Keratinocyte (primary cell): Measurements from ENCODE around the gene ZNF365. TPM values are rescaled to one million over a fixed set of nuclear protein-coding genes. Genes with fewer than 3 reads are reported as not detected.
A peak's percentile ranks its signal among the peaks of the same experiment; 100 is the strongest.

ENCODE experiments used
- DNase-seq: peaks from one replicate; pipeline ENCODE4 v3.0.0-alpha.2; 2011; ENCODE audit warnings: low read depth, missing footprints, low spot score
- FAIRE-seq: peaks from 2 replicates; lab custom pipeline; 2011; peaks lifted over from hg19 to GRCh38; lab: Jason Lieb, UNC
- H2AFZ ChIP-seq: 2 replicates; pipeline ENCODE4 v1.6.0; 2012; ENCODE audit warnings: low read length, control low read depth, inconsistent platforms; ENCODE audit not compliant: control insufficient read depth
- H3K27ac ChIP-seq: 2 replicates; pipeline ENCODE4 v1.5.1; 2011; ENCODE audit warnings: low read length; ENCODE audit not compliant: control insufficient read depth, insufficient read depth
- H3K27me3 ChIP-seq: 3 replicates; pipeline ENCODE4 v1.6.0; 2011; ENCODE audit warnings: low read length; ENCODE audit not compliant: control insufficient read depth, insufficient read depth; ENCODE audit errors: extremely low read depth
- H3K36me3 ChIP-seq, 2 experiments: 2 replicates in 1 of 2; 3 replicates in 1 of 2; pipeline ENCODE4 v1.5.1; 2011; ENCODE audit warnings: low read length in 2 of 2, mild to moderate bottlenecking in 1 of 2; ENCODE audit not compliant: control insufficient read depth in 2 of 2, insufficient read depth in 2 of 2; ENCODE audit errors: extremely low read depth in 1 of 2
- H3K4me1 ChIP-seq: 3 replicates; pipeline ENCODE4 v1.5.1; 2011; ENCODE audit warnings: low read length; ENCODE audit not compliant: control insufficient read depth, insufficient read depth; ENCODE audit errors: extremely low read depth
- H3K4me2 ChIP-seq: 3 replicates; pipeline ENCODE4 v1.6.0; 2011; ENCODE audit warnings: low read depth, low read length; ENCODE audit not compliant: control insufficient read depth, insufficient read depth; ENCODE audit errors: extremely low read depth
- H3K4me3 ChIP-seq, 3 experiments: fragments of 200-600 bp in 1 of 3; sonication (generic) in 1 of 3; 2 replicates in 2 of 3; 3 replicates in 1 of 3; pipeline ENCODE4 v1.5.1; 2011 to 2016; ENCODE audit warnings: low read length in 3 of 3, mild to moderate bottlenecking in 3 of 3, control low read depth in 2 of 3, inconsistent platforms in 1 of 3, low read depth in 1 of 3, mixed read lengths in 1 of 3, mixed run types in 1 of 3, moderate library complexity in 1 of 3; ENCODE audit not compliant: control insufficient read depth in 2 of 3, insufficient read depth in 2 of 3; ENCODE audit errors: extremely low read depth in 1 of 3
- H3K79me2 ChIP-seq: 2 replicates; pipeline ENCODE4 v1.6.0; 2012; ENCODE audit warnings: low read length; ENCODE audit not compliant: control insufficient read depth, insufficient read depth
- H3K9ac ChIP-seq: 3 replicates; pipeline ENCODE4 v1.6.0; 2011; ENCODE audit warnings: low read length; ENCODE audit not compliant: control insufficient read depth, insufficient read depth; ENCODE audit errors: extremely low read depth
- H3K9me1 ChIP-seq: 3 replicates; pipeline ENCODE4 v1.6.0; 2011; ENCODE audit warnings: low read length; ENCODE audit not compliant: control insufficient read depth, insufficient read depth; ENCODE audit errors: extremely low read depth
- H3K9me3 ChIP-seq: 2 replicates; pipeline ENCODE4 v1.5.1; 2012; ENCODE audit warnings: low read depth, low read length; ENCODE audit not compliant: control insufficient read depth
- H4K20me1 ChIP-seq: 3 replicates; pipeline ENCODE4 v1.6.0; 2011; ENCODE audit warnings: low read length; ENCODE audit not compliant: control insufficient read depth, insufficient read depth; ENCODE audit errors: extremely low read depth
- EZH2 ChIP-seq: IDR thresholded peaks from one replicate; pipeline ENCODE4 v1.6.1; 2012; ENCODE audit warnings: inconsistent platforms, mild to moderate bottlenecking, low read length, moderate library complexity
- dilution Hi-C: fragments of 300-500 bp; cut with MboI; formaldehyde crosslinking; loops from one replicate; pipeline ENCODE4 v1.7.0; 2020; ENCODE audit warnings: low sequenced_read_pairs; ENCODE audit not compliant: extremely low pct_ligation_motif_present
- polyA plus RNA-seq, 5 experiments: library from polyadenylated mRNA; depleted of rRNA in 3 of 5; stranded (reverse) in 3 of 5; stranded (forward) in 1 of 5; unstranded in 1 of 5; fragments of >200 nt; gene quantifications; 1 replicate in 1 of 5; 2 replicates in 3 of 5; 3 replicates in 1 of 5; pipeline versions ENCODE4 v1.2.1 to v1.2.3, GENCODE V29; 2011 to 2012; ENCODE audit warnings: missing spikeins in 2 of 5, low read depth in 1 of 5, low replicate concordance in 1 of 5
- TF ChIP-seq, protein P1 (sequence below), 3 experiments: IDR thresholded peaks in 1 of 3; conservative IDR thresholded peaks in 1 of 3; optimal IDR thresholded peaks in 1 of 3; 2 replicates in 2 of 3; 3 replicates in 1 of 3; pipeline versions ENCODE3 to v1.5.1; 2011; ENCODE audit warnings: low read length in 3 of 3, mild to moderate bottlenecking in 3 of 3, moderate library complexity in 2 of 3, control low read depth in 1 of 3, inconsistent platforms in 1 of 3; ENCODE audit not compliant: insufficient read depth in 2 of 3; ENCODE audit errors: extremely low read depth in 1 of 3

Gene ZNF365
- polyA plus RNA-seq, 1 donor (not counting 4 experiments of a cell fraction or from before 2014, with no cell fraction given), result 15.9 TPM

DNA sequence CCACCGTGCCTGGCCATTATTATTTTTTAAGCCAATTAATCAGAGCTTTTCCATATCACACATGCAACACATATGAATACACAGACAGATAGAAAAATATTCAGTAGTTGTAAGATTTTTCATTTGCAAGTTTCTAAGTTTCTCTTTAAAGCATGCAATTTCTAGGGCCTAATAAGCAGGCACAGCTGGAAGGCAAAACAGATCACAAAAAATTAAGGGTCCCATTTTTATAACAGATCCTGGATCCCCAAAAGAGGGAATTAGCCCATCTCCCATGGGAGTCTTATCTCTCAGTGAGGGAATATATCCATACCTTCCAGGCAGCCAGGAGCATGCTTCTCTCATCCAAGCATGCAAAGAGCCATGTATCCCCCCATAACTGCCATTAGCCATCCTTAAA, 31.2 kb upstream of the ZNF365 start:
- H3K4me1 ChIP-seq, result peaks cover 3% of the 10 kb centered on the region
- H3K4me3 ChIP-seq, result no peak overlapping the region
- no peak overlapping the region for H3K4me2 ChIP-seq
- no peak overlapping the region for H2AFZ ChIP-seq
- H4K20me1 ChIP-seq, result no peaks in the 10 kb centered on the region
- peaks cover 5% of the 10 kb centered on the region for H3K9me3 ChIP-seq
- no peaks in the 10 kb centered on the region for H3K9me1 ChIP-seq
- H3K27ac ChIP-seq, result no peak overlapping the region
- H3K36me3 ChIP-seq, result no peaks in the 10 kb centered on the region
- TF ChIP-seq, protein P1, sequence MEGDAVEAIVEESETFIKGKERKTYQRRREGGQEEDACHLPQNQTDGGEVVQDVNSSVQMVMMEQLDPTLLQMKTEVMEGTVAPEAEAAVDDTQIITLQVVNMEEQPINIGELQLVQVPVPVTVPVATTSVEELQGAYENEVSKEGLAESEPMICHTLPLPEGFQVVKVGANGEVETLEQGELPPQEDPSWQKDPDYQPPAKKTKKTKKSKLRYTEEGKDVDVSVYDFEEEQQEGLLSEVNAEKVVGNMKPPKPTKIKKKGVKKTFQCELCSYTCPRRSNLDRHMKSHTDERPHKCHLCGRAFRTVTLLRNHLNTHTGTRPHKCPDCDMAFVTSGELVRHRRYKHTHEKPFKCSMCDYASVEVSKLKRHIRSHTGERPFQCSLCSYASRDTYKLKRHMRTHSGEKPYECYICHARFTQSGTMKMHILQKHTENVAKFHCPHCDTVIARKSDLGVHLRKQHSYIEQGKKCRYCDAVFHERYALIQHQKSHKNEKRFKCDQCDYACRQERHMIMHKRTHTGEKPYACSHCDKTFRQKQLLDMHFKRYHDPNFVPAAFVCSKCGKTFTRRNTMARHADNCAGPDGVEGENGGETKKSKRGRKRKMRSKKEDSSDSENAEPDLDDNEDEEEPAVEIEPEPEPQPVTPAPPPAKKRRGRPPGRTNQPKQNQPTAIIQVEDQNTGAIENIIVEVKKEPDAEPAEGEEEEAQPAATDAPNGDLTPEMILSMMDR (optimal IDR thresholded peaks at IDR 0.05 in 1 of 3, IDR thresholded peaks at IDR 0.05 in 1 of 3, conservative IDR thresholded peaks at IDR 0.05 in 1 of 3; ENCODE audit: extremely low read depth in 1 of 3, insufficient read depth in 2 of 3, low read length in 3 of 3), result no peak
- TF ChIP-seq EZH2, result no peak
- DNase-seq (no peak), FAIRE-seq (no peak)
- dilution Hi-C loops, result no loop called here
- no peaks in the 10 kb centered on the region for H3K79me2 ChIP-seq
- no peak overlapping the region for H3K9ac ChIP-seq
- no peaks in the 10 kb centered on the region for H3K27me3 ChIP-seq

DNA sequence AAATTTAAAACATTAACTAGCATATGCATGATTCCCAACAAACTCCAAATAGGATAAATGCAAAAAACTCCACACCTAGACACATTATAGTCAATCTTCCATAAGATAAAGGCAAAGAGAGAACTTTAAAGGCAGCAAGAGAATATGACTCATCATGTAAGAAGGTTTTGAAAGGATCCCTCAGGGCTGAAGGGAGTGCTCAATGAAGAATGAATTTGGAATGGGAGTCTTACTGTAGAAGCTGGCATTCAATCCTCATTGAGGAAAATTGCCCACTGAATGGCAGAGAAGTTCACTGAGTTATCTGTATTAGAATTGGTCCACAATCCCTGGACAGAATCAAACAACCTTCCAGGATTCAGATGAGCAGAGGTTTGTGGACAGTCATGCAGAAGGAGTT, 26.1 kb upstream of the ZNF365 start:
- no peak overlapping the region for H3K9ac ChIP-seq
- peaks cover 3% of the 10 kb centered on the region for H3K9me3 ChIP-seq
- no peaks in the 10 kb centered on the region for H3K9me1 ChIP-seq
- peak overlapping the region; percentile 6 for H3K4me2 ChIP-seq
- peaks cover 12% of the 10 kb centered on the region for H3K4me1 ChIP-seq
- no peak overlapping the region for H3K27ac ChIP-seq
- H3K36me3 ChIP-seq, result no peaks in the 10 kb centered on the region
- TF ChIP-seq, protein P1 (optimal IDR thresholded peaks at IDR 0.05 in 1 of 3, IDR thresholded peaks at IDR 0.05 in 1 of 3, conservative IDR thresholded peaks at IDR 0.05 in 1 of 3; ENCODE audit: extremely low read depth in 1 of 3, insufficient read depth in 2 of 3, low read length in 3 of 3), result no peak
- no peak for TF ChIP-seq EZH2
- H2AFZ ChIP-seq, result no peak overlapping the region
- no peak overlapping the region for H3K4me3 ChIP-seq
- dilution Hi-C loops, result no loop called here
- H3K27me3 ChIP-seq, result no peaks in the 10 kb centered on the region
- FAIRE-seq (peak; percentile 98), DNase-seq (no peak)
- H3K79me2 ChIP-seq, result no peaks in the 10 kb centered on the region
- no peaks in the 10 kb centered on the region for H4K20me1 ChIP-seq
